NB4 (cell line): ENCODE results near the gene FOSL2.
A peak's percentile ranks its signal among the peaks of the same experiment; 100 is the strongest.

Experiments used
- DNase-seq: peaks from one replicate; pipeline ENCODE4 v3.0.0; 2010; ENCODE audit warnings: low read depth
- H3K4me3 ChIP-seq: one replicate; pipeline ENCODE4 v1.5.1; 2011; ENCODE audit warnings: mild to moderate bottlenecking, low read depth, low read length, moderate library complexity
- MYC ChIP-seq: IDR thresholded peaks from 2 replicates; pipeline ENCODE4 v1.6.1; 2011; ENCODE audit warnings: low read depth, low read length
- POLR2A ChIP-seq: IDR thresholded peaks from 2 replicates; pipeline ENCODE4 v1.6.1; 2011; ENCODE audit warnings: mild to moderate bottlenecking; ENCODE audit not compliant: insufficient read length; ENCODE audit errors: extremely low read depth
- TF ChIP-seq, protein P1 (sequence below): IDR thresholded peaks from 2 replicates; pipeline ENCODE4 v1.6.1; 2011; ENCODE audit warnings: low read depth, low read length
- TF ChIP-seq, protein P2 (sequence below): IDR thresholded peaks from one replicate; pipeline ENCODE4 v1.5.1; 2012; ENCODE audit warnings: low read depth, low read length

FOSL2 gene

DNA sequence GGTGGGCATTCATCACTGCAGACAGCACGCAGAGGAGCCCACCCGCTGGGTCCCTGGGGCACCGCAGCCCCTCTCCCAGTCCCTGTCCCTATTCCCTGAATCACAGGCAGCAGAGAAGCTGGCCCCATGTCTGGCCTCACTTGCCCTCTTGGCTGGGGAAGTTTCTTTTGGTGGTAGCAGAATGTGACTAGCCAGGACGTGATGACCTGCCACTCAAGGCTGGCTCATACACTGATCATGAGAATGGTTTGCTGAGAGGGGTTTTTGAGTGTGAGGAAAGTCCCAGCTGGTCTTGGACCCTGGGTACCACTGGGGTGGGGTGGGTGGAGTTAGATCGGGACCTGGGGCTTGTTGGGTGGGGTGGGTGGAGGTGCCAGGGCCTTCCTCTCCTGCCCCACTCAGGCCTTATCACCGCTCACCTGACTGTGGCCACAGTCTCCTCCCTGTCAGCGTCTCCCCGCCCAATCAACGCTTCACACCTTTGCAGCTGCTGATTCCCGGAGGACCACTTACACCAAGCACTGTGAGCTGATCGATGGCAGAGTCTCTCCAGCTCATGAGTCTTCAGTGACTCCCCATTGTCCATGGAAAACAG, 28.9 kb upstream of the FOSL2 start:
- TF ChIP-seq, protein P1, sequence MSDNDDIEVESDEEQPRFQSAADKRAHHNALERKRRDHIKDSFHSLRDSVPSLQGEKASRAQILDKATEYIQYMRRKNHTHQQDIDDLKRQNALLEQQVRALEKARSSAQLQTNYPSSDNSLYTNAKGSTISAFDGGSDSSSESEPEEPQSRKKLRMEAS, result no peak
- no peak for TF ChIP-seq MYC
- TF ChIP-seq POLR2A, result no peak
- TF ChIP-seq, protein P2, sequence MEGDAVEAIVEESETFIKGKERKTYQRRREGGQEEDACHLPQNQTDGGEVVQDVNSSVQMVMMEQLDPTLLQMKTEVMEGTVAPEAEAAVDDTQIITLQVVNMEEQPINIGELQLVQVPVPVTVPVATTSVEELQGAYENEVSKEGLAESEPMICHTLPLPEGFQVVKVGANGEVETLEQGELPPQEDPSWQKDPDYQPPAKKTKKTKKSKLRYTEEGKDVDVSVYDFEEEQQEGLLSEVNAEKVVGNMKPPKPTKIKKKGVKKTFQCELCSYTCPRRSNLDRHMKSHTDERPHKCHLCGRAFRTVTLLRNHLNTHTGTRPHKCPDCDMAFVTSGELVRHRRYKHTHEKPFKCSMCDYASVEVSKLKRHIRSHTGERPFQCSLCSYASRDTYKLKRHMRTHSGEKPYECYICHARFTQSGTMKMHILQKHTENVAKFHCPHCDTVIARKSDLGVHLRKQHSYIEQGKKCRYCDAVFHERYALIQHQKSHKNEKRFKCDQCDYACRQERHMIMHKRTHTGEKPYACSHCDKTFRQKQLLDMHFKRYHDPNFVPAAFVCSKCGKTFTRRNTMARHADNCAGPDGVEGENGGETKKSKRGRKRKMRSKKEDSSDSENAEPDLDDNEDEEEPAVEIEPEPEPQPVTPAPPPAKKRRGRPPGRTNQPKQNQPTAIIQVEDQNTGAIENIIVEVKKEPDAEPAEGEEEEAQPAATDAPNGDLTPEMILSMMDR, result no peak
- H3K4me3 ChIP-seq, result no peak overlapping the region
- DNase-seq, result no peak

DNA sequence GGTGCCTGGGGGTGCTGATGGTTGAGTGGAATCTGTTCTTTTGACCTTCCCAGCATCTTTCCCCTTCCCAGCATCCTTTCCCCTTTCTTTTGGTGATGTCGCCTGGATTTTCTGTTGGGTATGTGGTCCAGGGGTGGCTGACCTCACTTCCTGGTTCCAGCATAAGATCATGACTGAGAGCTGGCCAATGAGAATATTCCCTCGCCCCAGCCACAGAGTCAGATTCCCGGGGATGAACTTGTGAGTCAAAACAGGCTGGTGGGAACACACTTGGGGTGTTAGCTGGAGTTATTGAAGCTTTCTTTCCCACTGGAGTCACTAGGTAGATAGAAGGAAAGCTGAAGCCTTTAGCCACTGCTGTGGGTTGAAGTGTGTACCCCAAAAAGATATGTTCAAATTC, 28.0 kb upstream of the FOSL2 start:
- no peak overlapping the region for H3K4me3 ChIP-seq
- no peak for DNase-seq
- TF ChIP-seq POLR2A (no peak), MYC (no peak)
- TF ChIP-seq, protein P2, result no peak
- TF ChIP-seq, protein P1, result no peak

DNA sequence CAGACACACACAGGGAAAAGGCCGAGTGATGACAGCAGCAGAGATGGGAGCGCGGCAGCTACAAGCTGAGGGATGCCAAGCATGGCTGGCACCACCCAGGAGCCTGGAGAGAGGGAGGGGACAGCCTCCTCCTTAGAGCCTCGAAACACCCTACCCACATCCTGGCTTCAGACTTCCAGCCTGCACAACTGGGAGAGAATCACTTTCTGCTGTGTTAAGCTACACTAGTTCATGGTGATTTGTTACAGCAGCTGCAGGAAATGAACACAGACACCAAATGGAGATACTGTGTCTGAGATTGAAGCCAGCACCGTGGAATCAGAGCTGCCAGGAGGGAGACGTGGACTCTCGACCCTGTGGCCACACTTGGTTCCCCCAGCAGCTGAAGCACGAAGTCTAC, 27.5 kb upstream of the FOSL2 start:
- H3K4me3 ChIP-seq, result no peak overlapping the region
- TF ChIP-seq MYC, result no peak

DNA sequence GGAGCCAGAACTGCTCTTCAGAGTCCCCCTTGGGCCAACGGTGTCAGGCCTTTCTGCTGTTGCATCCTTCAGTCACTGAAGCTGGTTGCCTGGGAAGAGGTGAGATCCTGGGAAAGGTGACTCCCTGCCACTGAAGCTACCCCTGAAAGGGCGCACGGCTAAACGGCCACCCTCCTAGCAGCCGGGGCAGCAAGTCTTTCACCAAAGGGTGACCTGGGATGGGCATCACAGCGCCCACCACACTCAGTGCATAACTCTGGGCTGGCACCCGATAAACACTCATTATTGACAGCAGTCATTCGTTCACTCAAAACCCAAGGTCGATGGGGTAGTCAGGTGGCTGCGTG, 26.5 kb upstream of the FOSL2 start:
- no peak for DNase-seq
- H3K4me3 ChIP-seq, result no peak overlapping the region
- TF ChIP-seq, protein P1, result no peak
- TF ChIP-seq POLR2A (no peak), MYC (no peak)
- TF ChIP-seq, protein P2, result no peak

More for the DNA sequence above, 27.5 kb upstream of the FOSL2 start:
- no peak for DNase-seq

DNA sequence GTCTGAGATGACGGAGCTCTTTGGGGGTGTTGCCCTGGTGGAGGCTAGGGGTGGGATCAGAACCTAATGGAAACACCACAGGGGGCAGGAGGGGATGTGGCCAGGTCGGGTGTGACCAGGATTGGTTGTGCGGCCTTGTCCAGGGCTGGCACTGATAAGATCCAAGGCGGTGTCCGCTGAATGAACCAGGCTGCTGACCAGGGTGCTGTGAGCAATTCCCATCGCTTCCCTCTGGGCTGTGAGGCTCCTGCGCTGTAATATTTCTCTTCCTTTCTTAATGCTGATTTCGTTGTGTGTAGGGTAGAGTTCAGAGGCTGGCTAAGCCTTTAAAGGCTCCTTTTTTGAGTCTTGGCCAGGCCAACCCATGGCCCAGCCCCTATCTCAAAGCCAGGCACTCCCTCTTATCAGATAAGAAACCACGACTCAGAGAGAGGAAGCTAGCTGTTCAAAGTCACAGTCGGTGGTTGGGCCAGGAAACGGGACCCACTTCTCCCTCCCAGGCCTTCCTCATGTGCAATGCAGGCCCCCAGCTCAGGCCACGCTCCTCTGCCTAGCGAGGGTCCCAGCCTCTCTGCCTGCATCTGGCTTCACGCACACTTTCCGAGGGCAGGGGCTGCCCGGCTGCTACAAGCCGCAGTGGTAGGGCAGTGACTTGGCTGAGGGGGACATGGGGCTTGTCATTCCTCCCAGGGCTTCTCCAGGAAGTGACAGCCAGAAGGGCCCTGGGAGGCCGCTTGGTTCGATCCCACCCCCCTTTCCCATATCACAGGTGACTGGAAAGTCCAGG, 26.0 kb upstream of the FOSL2 start:
- TF ChIP-seq, protein P2, result no peak
- TF ChIP-seq POLR2A (peak; percentile 26), MYC (peak; percentile 93)
- TF ChIP-seq, protein P1, result peak; percentile 88
- H3K4me3 ChIP-seq, result no peak overlapping the region
- DNase-seq, result peak; percentile 98

DNA sequence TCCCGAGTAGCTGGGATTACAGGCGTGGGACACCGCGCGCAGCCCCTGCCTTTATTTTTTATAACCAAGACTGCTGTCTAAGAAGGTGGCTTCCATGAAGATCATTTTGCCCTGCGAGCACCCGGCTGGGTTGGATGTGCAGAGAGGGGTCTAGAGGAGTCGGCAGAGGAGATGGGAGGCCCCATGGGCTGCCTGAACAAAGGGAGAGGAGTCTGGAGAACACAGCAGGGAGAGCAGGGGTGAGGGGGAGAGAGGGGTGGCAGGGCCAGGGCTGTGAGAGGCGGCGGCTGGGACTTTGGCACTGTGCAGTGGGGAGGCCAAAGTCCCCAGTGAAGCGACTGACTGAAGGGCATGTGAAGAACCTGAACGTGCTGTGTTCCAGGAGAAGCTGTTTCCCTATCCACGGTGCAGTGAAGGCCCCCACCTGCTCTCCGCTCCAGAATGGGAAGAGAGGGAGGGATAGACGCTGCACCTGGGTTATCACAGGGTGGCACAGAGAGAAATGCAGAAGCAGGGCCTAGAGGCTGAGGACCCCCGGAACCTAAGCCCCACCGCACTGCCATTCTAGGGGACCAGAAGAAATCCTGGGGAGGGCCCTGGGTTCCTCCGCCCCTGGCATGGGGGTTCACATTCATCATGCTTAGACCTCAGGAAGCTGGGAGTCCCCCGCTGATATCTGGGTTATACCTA, 24.8 kb upstream of the FOSL2 start:
- TF ChIP-seq POLR2A (no peak), MYC (no peak)
- TF ChIP-seq, protein P2, result no peak
- TF ChIP-seq, protein P1, result no peak
- DNase-seq, result no peak
- H3K4me3 ChIP-seq, result no peak overlapping the region
